ENCODE results near the gene RASA4B.
"Not testable (repeated sequence)": the region's sequence is repeated elsewhere in the genome, so short reads cannot be mapped to it uniquely, and the experiment has no call there.

RASA4B gene

GRCh38 chr7:102472126-102473041 is 45.2 kb downstream of the RASA4B start:
- no peak for DNase-seq

- no peak for DNase-seq
These were observed 45.8 kb downstream of the RASA4B start for GRCh38 chr7:102471791-102472125.

- DNase-seq = no peak
These were observed 47.4 kb downstream of the RASA4B start for GRCh38 chr7:102469972-102470825.

GRCh38 chr7:102469351-102469971 is 48.1 kb downstream of the RASA4B start:
- DNase-seq = no peak

- DNase-seq = no peak
These were observed 48.9 kb downstream of the RASA4B start for GRCh38 chr7:102468478-102469350.

GRCh38 chr7:102467581-102468477 is 49.7 kb downstream of the RASA4B start:
- DNase-seq = no peak

- no peak for DNase-seq
These were observed 51.5 kb downstream of the RASA4B start for GRCh38 chr7:102466097-102466496.

- DNase-seq = peak; percentile 92
These were observed 52.8 kb downstream of the RASA4B start, which contains the start of the genes ALKBH4 and LRWD1 for GRCh38 chr7:102464577-102465280. ALKBH4 (minus strand) TSS chr7:102464863; CDS start chr7:102464836, 27 bp downstream. LRWD1 (plus strand) TSS chr7:102464984; CDS start chr7:102465081, 97 bp downstream.

GRCh38 chr7:102463841-102464576 is 53.6 kb downstream of the RASA4B start:
- no peak for DNase-seq

GRCh38 chr7:102460467-102460866 is 57.1 kb downstream of the RASA4B start:
- no peak for DNase-seq

GRCh38 chr7:102459221-102459844 is 58.2 kb downstream of the RASA4B start:
- no peak for DNase-seq

- DNase-seq = no peak
These were observed 60.1 kb downstream of the RASA4B start for GRCh38 chr7:102457352-102457924.

- no peak for DNase-seq
These were observed 61.2 kb downstream of the RASA4B start for GRCh38 chr7:102456327-102456726.

GRCh38 chr7:102455596-102455995 is 62.0 kb downstream of the RASA4B start:
- DNase-seq = no peak

GRCh38 chr7:102454932-102455331 is 62.6 kb downstream of the RASA4B start:
- not testable (repeated sequence) for DNase-seq

GRCh38 chr7:102454468-102454867 is 63.1 kb downstream of the RASA4B start:
- no peak for DNase-seq

- no peak for DNase-seq
These were observed 64.3 kb downstream of the RASA4B start for GRCh38 chr7:102453319-102453718.

- DNase-seq = no peak
These were observed 65.1 kb downstream of the RASA4B start for GRCh38 chr7:102452451-102452850.

All from activated T-cell treated with anti-CD3 and anti-CD28 coated beads for 4 hours (primary cell).